Endometrial microvascular endothelial cells (primary cell): ENCODE measurements around the gene COG8. TPM values are rescaled to one million over a fixed set of nuclear protein-coding genes. Genes with fewer than 3 reads are reported as not detected.
"Not testable (repeated sequence)": the region's sequence is repeated elsewhere in the genome, so short reads cannot be mapped to it uniquely, and the experiment has no call there.

ENCODE experiments used
- in situ Hi-C: cut with HindIII; loops from 2 replicates; pipeline ENCODE4 v1.10.0; 2017; ENCODE audit warnings: low sequenced_read_pairs, low pct_unique_long_range_greater_than_20kb; ENCODE audit errors: inconsistent ontology term
- total RNA-seq: library from RNA; depleted of rRNA; stranded (reverse); fragments of >200 nt; gene quantifications from one replicate; pipeline ENCODE4 v1.2.3, GENCODE V29; 2015; ENCODE audit errors: inconsistent ontology term

COG8 gene
- total RNA-seq, 1 donor from 2014 or later: 22.6 TPM

DNA sequence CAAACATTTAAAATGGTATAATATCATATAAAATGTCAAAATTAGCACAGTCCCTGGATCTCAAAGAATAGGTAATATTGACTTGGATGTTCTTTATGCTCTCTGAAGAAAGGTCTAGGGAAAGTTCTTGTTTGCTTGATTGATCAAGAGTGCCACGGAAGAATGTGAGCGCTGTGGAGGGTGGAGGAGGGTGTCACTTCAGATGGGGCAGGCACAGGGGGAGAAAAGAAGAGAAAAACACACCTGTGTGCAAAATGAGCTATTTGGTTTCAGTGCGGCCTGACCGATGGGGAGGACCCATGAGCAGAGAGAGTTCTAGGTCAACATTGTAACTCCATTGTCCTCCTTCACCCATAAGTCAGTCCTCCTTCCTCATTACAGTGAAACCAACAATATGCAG lies 37.1 kb downstream of the COG8 start:
- in situ Hi-C loops: no loop called here

- in situ Hi-C loops: no loop called here
Observed at GRCh38 chr16:69301861-69302260, 37.5 kb downstream of the COG8 start.

DNA sequence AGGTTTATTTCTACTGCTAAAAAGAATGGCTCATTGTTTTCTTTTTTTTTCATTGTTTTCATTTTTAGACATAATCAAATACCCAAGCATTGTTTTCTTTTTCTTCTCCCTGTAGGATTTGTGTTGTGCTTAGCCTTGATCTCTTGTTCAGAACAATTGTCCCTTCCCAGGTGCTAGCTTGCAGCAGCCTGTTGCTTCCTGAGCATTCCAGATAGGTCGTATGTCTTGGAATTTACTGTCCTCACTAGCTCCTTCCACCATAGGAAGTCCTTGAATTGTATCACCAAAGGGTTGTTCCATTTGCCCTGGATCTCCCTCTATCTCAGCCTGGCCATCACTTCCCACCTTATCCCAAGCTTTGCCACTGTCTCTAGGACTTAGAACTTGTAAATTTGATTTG lies 38.2 kb downstream of the COG8 start:
- in situ Hi-C loops: no loop called here

GRCh38 chr16:69298261-69298660 lies 41.1 kb downstream of the COG8 start:
- in situ Hi-C loops: no loop called here

DNA sequence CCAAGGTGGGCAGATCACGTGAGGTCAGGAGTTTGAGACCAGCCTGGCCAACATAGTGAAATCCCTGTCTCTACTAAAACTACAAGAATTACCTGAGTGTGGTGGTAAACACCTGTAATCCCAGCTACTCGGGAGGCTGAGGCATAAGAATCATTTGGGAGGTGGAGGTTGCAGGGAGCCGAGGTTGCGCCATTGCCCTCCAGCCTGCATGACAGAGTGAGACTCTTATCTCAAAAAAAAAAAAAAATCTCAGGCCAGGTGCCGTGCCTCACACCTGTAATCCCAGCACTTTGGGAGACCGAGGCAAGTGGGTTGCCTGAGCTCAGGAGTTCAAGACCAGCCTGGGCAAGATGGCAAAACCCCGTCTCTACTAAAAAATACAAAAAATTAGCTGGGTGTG lies 42.6 kb downstream of the COG8 start:
- in situ Hi-C loops: not testable (repeated sequence)

DNA sequence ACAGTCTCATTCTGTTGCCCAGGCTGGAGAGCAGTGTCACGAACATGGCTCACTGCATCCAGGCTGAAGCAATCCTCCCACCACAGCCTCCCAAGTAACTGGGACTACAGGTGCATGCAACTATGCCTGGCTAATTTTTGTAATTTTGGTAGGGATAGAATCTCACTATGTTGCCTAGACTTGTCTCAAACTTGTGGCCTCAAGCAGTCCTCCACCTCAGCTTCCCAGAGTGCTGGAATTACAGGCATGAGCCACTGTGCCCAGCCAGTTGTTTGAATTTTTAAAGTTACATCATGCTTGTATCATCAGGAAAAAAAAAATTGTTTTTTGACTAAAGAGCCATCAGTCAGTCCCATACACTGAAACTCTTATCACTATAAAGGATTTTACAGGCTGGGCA lies 45.3 kb downstream of the COG8 start:
- in situ Hi-C loops: no loop called here

GRCh38 chr16:69293401-69293800 lies 46.0 kb downstream of the COG8 start:
- in situ Hi-C loops: no loop called here

GRCh38 chr16:69291657-69292056 lies 47.7 kb downstream of the COG8 start:
- in situ Hi-C loops: not testable (repeated sequence)

DNA sequence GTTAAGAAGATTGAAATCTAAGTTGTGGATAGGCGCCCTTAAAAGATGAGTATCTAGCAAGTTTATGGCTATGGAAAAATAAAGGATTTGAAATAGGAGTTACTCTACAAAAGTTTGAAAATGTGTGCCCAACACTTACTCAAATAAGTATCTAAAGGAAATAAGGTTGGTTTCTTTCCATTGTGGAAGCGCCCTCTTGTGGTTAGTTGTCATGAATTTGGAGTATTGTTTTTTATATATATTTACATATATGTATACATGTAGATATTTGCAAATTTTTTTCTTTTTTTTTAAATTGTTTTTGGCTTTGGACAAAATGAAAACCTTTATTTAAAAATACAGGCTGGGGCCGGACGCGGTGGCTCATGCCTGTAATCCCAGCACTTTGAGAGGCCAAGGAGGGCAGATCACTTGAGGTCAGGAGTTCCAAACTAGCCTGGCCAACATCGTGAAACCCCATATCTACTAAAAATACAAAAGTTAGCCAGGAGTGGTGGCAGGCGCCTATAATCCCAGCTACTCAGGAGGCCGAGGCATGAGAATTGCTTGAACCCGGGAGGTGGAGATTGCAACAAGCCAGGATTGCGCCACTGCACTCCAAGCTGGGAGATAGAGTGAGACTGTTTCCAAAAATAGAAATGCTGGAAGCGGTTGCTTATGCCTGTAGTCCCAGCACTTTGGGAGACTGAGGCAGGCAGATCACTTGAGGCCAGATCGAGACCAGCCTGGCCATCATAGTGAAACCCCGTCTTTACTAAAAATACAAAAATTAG lies 52.2 kb downstream of the COG8 start:
- in situ Hi-C loops: no loop called here

GRCh38 chr16:69285240-69285639 lies 54.1 kb downstream of the COG8 start:
- in situ Hi-C loops: no loop called here

- in situ Hi-C loops: no loop called here
Observed at GRCh38 chr16:69283851-69284250, 55.5 kb downstream of the COG8 start.

DNA sequence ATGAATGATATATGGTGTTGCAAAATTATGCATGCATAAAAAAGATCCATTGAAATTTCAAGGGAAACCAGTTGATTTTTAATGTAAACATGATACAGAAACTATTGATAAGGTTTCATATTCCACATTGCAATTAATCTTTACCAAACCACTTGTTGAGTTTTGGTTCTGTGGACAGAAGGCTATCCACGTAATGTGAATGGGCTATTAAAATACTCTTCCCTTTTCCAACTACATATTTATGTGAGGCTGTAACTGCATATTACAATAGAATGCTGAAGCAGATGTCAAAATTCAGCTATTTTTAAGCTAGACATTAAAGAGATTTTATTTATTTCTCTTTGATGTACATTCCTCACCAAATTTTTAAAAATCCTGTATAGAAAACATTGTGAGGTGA lies 62.0 kb downstream of the COG8 start:
- in situ Hi-C loops: no loop called here

Other genes with a start within 250 kb of the COG8 start
- not detected for gene HAS3, start 233.9 kb downstream of the COG8 start, total RNA-seq
- 90.3 TPM for gene CHTF8, start 207.0 kb downstream of the COG8 start, total RNA-seq
- gene UTP4, start 206.9 kb downstream of the COG8 start, total RNA-seq: 42.6 TPM
- gene SNTB2, start 152.4 kb downstream of the COG8 start, total RNA-seq: 45.9 TPM
- 32.5 TPM for gene VPS4A, start 28.2 kb downstream of the COG8 start, total RNA-seq
- 29.5 TPM for gene PDF, start 9.0 kb downstream of the COG8 start, total RNA-seq
- gene NIP7, start 208 bp upstream of the COG8 start, total RNA-seq: 55.0 TPM
- not detected for gene TMED6, start 12.2 kb upstream of the COG8 start, total RNA-seq
- 8.2 TPM for gene TERF2, start 46.4 kb upstream of the COG8 start, total RNA-seq
- 71.3 TPM for gene CYB5B, start 85.1 kb upstream of the COG8 start, total RNA-seq
- gene NFAT5, start 226.4 kb upstream of the COG8 start, total RNA-seq: 17.7 TPM